HEK293 (cell line): Measurements from ENCODE around the gene SHLD1.

Experiments used
- CTCF ChIA-PET: fragments of 350-600 bp; formaldehyde crosslinking; extraction: SDS; loops from one replicate; lab custom pipeline; 2021; ENCODE audit warnings: antibody characterized with exemption; lab: Yijun Ruan, JAX
- POLR2A ChIA-PET: fragments of 300-600 bp; formaldehyde crosslinking; extraction: SDS; loops from one replicate; lab custom pipeline; 2020; ENCODE audit warnings: antibody characterized with exemption, inconsistent platforms; lab: Yijun Ruan, JAX
- H3K27ac ChIP-seq: fragments of 200-500 bp; sonication (Bioruptor generic); 2 replicates; pipeline ENCODE4 v1.5.1; 2014; ENCODE audit warnings: low read depth, low read length, control low read depth, inconsistent platforms; ENCODE audit errors: extremely low read depth
- H3K36me3 ChIP-seq, 2 experiments: fragments of 200-500 bp in 1 of 2; sonication (Bioruptor generic) in 1 of 2; 1 replicate in 1 of 2; 2 replicates in 1 of 2; pipeline ENCODE4 v1.5.1; 2014 to 2017; ENCODE audit warnings: inconsistent platforms in 2 of 2, low read length in 2 of 2; ENCODE audit not compliant: control insufficient read depth in 2 of 2, insufficient read depth in 1 of 2
- H3K4me1 ChIP-seq: fragments of 200-500 bp; sonication (Bioruptor generic); 2 replicates; pipeline ENCODE4 v1.5.1; 2014; ENCODE audit warnings: mild to moderate bottlenecking, low read length, inconsistent platforms; ENCODE audit not compliant: control insufficient read depth, insufficient read depth
- H3K4me3 ChIP-seq: 2 replicates; pipeline ENCODE4 v1.5.1; 2011; ENCODE audit warnings: low read depth, mild to moderate bottlenecking, control low read depth, low read length, moderate library complexity
- H3K9me3 ChIP-seq: fragments of 200-500 bp; sonication (Bioruptor generic); 2 replicates; pipeline ENCODE4 v1.5.1; 2014; ENCODE audit warnings: low read depth, low read length, inconsistent platforms; ENCODE audit not compliant: control insufficient read depth, insufficient read depth
- BCL11A ChIP-seq: fragments of 450-650 bp; formaldehyde crosslinking; IDR thresholded peaks from 2 replicates; pipeline ENCODE4 v1.5.1; 2016; ENCODE audit warnings: low read depth, missing biosample characterization, missing genetic modification characterization
- MZF1 ChIP-seq: fragments of 450-650 bp; formaldehyde crosslinking; IDR thresholded peaks from 2 replicates; pipeline ENCODE4 v1.5.1; 2017; ENCODE audit warnings: missing biosample characterization, missing genetic modification characterization, borderline replicate concordance
- YY1 ChIP-seq: fragments of 450-650 bp; formaldehyde crosslinking; IDR thresholded peaks from 2 replicates; pipeline ENCODE4 v1.5.1; 2018; ENCODE audit warnings: missing biosample characterization, missing genetic modification characterization
- ZBTB7A ChIP-seq: fragments of 450-650 bp; formaldehyde crosslinking; IDR thresholded peaks from 2 replicates; pipeline ENCODE4 v1.5.1; 2016; ENCODE audit warnings: low read depth, missing biosample characterization, missing genetic modification characterization
- ZNF133 ChIP-seq: fragments of 450-650 bp; formaldehyde crosslinking; IDR thresholded peaks from 2 replicates; pipeline ENCODE4 v1.5.1; 2016; ENCODE audit warnings: missing biosample characterization, missing genetic modification characterization
- ZNF140 ChIP-seq: fragments of 450-650 bp; formaldehyde crosslinking; IDR thresholded peaks from 2 replicates; pipeline ENCODE4 v1.5.1; 2016; ENCODE audit warnings: missing biosample characterization, missing genetic modification characterization
- ZNF16 ChIP-seq: fragments of 450-650 bp; formaldehyde crosslinking; IDR thresholded peaks from 2 replicates; pipeline ENCODE4 v1.5.1; 2016; ENCODE audit warnings: low read depth, missing biosample characterization, missing genetic modification characterization
- ZNF324 ChIP-seq: fragments of 450-650 bp; formaldehyde crosslinking; IDR thresholded peaks from 2 replicates; pipeline ENCODE4 v1.5.1; 2016; ENCODE audit warnings: missing biosample characterization, missing genetic modification characterization
- ZNF514 ChIP-seq: fragments of 450-650 bp; formaldehyde crosslinking; IDR thresholded peaks from 2 replicates; pipeline ENCODE4 v1.5.1; 2016; ENCODE audit warnings: missing biosample characterization, missing genetic modification characterization
- ZNF596 ChIP-seq: fragments of 450-650 bp; IDR thresholded peaks from 2 replicates; pipeline ENCODE4 v1.5.0; 2018; ENCODE audit warnings: missing biosample characterization, mild to moderate bottlenecking, missing genetic modification characterization, moderate library complexity
- ZNF670 ChIP-seq: fragments of 450-650 bp; formaldehyde crosslinking; IDR thresholded peaks from 2 replicates; pipeline ENCODE4 v1.5.1; 2016; ENCODE audit warnings: missing biosample characterization, missing genetic modification characterization, low read depth
- TF ChIP-seq, protein P1 (sequence below): fragments of 450-650 bp; formaldehyde crosslinking; IDR thresholded peaks from 2 replicates; pipeline ENCODE4 v1.5.1; 2016; ENCODE audit warnings: missing biosample characterization, missing genetic modification characterization
- TF ChIP-seq, protein P2 (sequence below): sonication (generic); formaldehyde crosslinking; IDR thresholded peaks from 2 replicates; pipeline ENCODE4 v1.8.1; 2022; ENCODE audit warnings: mild to moderate bottlenecking, moderate library complexity, missing genetic modification reagents
- TF ChIP-seq, protein P3 (sequence below): fragments of 450-650 bp; formaldehyde crosslinking; IDR thresholded peaks from 2 replicates; pipeline ENCODE4 v1.5.1; 2016; ENCODE audit warnings: missing biosample characterization, missing genetic modification characterization
- TF ChIP-seq, protein P4 (sequence below): fragments of 450-650 bp; formaldehyde crosslinking; optimal IDR thresholded peaks from 2 replicates; pipeline ENCODE3; 2016; ENCODE audit warnings: missing biosample characterization, mild to moderate bottlenecking, missing genetic modification characterization
- TF ChIP-seq, protein P5 (sequence below): fragments of 450-650 bp; formaldehyde crosslinking; IDR thresholded peaks from 2 replicates; pipeline ENCODE4 v1.5.1; 2016; ENCODE audit warnings: missing biosample characterization, missing genetic modification characterization

SHLD1 gene

DNA sequence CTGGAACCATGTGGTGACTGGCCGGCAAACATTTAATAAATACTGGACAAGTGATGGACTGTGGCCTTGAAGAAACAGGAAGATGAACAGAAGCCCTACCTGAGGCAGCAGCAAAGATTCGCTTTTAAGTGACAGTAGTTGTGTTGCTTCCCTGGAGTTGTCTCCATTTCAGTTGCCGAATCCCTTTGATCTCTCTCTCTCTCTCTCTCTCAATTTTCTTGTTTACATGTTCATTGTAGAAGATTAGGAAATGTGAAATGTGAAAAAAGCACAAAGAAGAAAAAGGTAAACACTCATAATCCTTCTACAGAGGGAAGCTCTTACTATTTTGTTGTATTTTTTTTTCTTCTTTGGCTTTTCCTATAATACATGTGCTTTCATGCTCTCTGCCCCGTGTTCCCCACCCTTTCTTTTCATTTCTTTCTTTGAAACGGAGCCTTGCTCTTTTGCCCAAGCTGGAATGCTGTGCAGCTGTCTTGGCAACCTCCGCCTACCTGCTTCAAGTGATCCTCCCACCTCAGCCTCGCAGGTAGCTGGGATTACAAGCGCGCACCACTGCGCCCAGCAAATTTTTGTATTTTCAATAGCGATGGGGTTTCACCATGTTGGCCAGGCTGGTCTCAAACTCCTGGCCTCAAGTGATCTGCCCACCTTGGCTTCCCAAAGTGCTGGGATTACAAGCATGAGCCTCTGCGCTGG, 81.5 kb downstream of the SHLD1 start:
- no peak for TF ChIP-seq YY1 (tag by site-specific recombination)
- no peak for TF ChIP-seq ZBTB7A
- TF ChIP-seq BCL11A (tag by site-specific recombination): no peak
- no peak for TF ChIP-seq ZNF133
- TF ChIP-seq, protein P1, sequence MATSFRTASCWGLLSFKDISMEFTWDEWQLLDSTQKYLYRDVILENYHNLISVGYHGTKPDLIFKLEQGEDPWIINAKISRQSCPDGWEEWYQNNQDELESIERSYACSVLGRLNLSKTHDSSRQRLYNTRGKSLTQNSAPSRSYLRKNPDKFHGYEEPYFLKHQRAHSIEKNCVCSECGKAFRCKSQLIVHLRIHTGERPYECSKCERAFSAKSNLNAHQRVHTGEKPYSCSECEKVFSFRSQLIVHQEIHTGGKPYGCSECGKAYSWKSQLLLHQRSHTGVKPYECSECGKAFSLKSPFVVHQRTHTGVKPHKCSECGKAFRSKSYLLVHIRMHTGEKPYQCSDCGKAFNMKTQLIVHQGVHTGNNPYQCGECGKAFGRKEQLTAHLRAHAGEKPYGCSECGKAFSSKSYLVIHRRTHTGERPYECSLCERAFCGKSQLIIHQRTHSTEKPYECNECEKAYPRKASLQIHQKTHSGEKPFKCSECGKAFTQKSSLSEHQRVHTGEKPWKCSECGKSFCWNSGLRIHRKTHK (tag by site-specific recombination): no peak
- TF ChIP-seq, protein P2, sequence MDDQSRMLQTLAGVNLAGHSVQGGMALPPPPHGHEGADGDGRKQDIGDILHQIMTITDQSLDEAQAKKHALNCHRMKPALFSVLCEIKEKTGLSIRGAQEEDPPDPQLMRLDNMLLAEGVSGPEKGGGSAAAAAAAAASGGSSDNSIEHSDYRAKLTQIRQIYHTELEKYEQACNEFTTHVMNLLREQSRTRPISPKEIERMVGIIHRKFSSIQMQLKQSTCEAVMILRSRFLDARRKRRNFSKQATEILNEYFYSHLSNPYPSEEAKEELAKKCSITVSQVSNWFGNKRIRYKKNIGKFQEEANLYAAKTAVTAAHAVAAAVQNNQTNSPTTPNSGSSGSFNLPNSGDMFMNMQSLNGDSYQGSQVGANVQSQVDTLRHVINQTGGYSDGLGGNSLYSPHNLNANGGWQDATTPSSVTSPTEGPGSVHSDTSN (CRISPR knock-in tag): no peak
- TF ChIP-seq, protein P3, sequence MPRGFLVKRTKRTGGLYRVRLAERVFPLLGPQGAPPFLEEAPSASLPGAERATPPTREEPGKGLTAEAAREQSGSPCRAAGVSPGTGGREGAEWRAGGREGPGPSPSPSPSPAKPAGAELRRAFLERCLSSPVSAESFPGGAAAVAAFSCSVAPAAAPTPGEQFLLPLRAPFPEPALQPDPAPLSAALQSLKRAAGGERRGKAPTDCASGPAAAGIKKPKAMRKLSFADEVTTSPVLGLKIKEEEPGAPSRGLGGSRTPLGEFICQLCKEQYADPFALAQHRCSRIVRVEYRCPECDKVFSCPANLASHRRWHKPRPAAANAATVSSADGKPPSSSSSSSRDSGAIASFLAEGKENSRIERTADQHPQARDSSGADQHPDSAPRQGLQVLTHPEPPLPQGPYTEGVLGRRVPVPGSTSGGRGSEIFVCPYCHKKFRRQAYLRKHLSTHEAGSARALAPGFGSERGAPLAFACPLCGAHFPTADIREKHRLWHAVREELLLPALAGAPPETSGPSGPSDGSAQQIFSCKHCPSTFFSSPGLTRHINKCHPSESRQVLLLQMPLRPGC (tag by site-specific recombination): no peak
- TF ChIP-seq MZF1: no peak
- TF ChIP-seq, protein P4, sequence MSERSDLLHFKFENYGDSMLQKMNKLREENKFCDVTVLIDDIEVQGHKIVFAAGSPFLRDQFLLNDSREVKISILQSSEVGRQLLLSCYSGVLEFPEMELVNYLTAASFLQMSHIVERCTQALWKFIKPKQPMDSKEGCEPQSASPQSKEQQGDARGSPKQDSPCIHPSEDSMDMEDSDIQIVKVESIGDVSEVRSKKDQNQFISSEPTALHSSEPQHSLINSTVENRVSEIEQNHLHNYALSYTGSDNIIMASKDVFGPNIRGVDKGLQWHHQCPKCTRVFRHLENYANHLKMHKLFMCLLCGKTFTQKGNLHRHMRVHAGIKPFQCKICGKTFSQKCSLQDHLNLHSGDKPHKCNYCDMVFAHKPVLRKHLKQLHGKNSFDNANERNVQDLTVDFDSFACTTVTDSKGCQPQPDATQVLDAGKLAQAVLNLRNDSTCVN: no peak
- no peak for TF ChIP-seq ZNF16 (tag by site-specific recombination)
- no peak for TF ChIP-seq ZNF324 (tag by site-specific recombination)
- no peak for TF ChIP-seq ZNF514
- TF ChIP-seq, protein P5, sequence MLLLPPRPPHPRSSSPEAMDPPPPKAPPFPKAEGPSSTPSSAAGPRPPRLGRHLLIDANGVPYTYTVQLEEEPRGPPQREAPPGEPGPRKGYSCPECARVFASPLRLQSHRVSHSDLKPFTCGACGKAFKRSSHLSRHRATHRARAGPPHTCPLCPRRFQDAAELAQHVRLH (tag by site-specific recombination): no peak
- ChIA-PET POLR2A (no interaction called here), CTCF (interaction anchor here (0.7 kb wide), 1 partner anchor 92 kb away, joined by 5 read pairs; no protein-coding TSS in a partner anchor)
- Histone ChIP-seq H3K27ac (no peak overlapping the region), H3K4me3 (no peak overlapping the region), H3K4me1 (0 out of 2 replicates have a peak, but pooled peaks cover 5% of the 10 kb centered on the region), H3K9me3 (no peaks in the 10 kb centered on the region), H3K36me3 (no peaks in the 10 kb centered on the region; a peak in 1 of 3 replicates)

DNA sequence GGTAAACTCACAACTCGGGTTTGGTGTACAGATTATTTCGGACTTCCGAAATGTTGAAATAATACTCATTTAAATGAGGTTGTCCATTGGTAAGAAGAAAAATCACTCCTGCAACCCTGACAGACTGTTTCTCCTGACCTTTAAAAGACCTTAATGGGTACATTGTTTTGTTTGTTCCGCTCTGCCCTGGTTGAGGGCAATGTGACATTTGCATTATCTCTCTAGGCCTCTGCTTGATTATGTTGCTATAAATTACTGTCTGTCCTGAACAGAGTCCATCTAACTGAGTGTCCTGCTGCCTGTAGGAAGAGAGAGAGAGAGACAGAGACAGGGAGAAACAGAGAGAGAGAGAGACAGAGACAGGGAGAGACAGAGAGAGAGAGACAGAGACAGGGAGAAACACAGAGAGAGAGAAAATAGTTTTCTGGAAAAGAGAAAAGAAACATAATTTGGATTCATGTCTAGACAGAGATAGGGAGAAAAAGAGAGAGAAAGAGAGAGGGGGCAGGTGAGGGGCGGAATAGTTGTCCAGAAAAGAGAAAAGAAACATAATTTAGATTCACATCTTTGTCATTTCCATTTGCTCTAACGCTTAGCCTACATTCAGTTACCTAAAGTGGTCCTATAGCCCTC, 83.2 kb downstream of the SHLD1 start:
- POLR2A ChIA-PET: no interaction called here
- H3K27ac ChIP-seq: no peak overlapping the region
- peak; percentile 68; the same call in 1 of the 2 replicates for TF ChIP-seq ZNF596 (tag by site-specific recombination)
- TF ChIP-seq ZNF140 (tag by site-specific recombination): peak; percentile 53; the same call in 1 of the 2 replicates
- TF ChIP-seq ZNF670 (tag by site-specific recombination): no peak
- TF ChIP-seq, all 188 proteins: peak for 2
- H3K4me3 ChIP-seq: no peak overlapping the region
- no peaks in the 10 kb centered on the region; a peak in 1 of 3 replicates for H3K36me3 ChIP-seq
- no peaks in the 10 kb centered on the region for H3K9me3 ChIP-seq
- H3K4me1 ChIP-seq: 0 out of 2 replicates have a peak, but pooled peaks cover 5% of the 10 kb centered on the region
- CTCF ChIA-PET: interaction anchor here (0.6 to 3.1 kb wide), 3 partner anchors 10 to 45 kb away, joined by 3 to 10 read pairs (median 3); no protein-coding TSS in a partner anchor
